Measurements from ENCODE around the gene MAP3K4. TPM values are rescaled to one million over a fixed set of nuclear protein-coding genes. Genes with fewer than 3 reads are reported as not detected.

The MAP3K4 gene
- total and polyA plus RNA-seq, 2 of the 8 experiments (the other 6 are each of a cell fraction or from before 2014, with no cell fraction given), result 16.6 to 51.6 TPM

DNA sequence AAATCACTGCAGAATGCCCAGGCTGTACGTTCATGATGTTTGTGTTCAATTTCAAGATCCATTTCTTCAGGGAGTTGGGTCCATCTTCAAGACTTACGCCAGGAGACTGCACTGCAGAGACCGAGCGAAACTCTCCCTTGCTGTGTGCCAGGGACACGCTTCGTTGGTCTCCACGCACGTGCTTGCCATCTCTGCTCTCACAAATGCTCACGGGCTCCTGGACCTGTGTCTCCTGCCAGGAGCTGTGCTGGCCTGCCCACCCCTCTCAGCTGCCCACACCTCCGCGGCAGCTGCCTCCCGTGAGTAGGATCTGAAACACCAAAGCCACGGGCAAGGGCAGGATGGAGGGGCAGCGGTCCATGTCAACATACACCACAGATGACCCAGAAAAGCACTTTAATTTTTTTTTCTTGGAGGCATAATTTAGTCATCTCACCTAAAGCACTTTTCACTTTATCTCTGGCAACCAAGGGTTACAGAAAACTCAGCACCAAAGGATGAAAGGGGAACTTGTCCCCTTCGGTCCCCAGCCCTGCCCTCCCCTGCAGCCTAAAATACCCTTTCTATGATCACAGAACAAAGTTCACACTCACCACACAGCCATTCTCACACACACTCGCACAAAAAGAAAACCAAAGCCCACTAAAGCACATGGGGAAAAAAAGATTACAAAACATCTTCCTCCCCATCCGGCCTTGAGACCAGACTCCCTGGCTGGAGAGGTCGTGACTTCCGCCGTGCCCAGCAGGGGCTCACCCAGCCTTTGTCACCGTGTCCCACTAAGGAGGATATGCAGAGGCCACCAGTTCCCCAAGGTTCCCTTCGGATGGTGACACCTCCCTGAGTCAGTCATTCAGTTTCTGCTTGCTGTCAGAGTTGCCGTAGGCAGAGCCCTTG lies 144.4 kb downstream of the MAP3K4 start:
- peaks cover 0 to 5% of the 10 kb centered on the region in 2 experiments; a peak in 2 of 4 replicates for H3K9me3 ChIP-seq (ENCODE audit: insufficient read depth in 2 of 2, low read depth in 1 of 2, low read length in 1 of 2)
- H3K9ac ChIP-seq (replicated peaks in 1 of 4; ENCODE audit: extremely low read depth in 1 of 4, low read depth in 3 of 4, low read length in 3 of 4), result no peak overlapping the region
- H3K79me2 ChIP-seq (ENCODE audit: control insufficient read depth in 1 of 2, insufficient read depth in 2 of 2, low read length in 2 of 2), result no peaks in the 10 kb centered on the region
- no peak overlapping the region for H4K8ac ChIP-seq (ENCODE audit: extremely low read depth, insufficient read depth, low read length)
- DNase-seq (ENCODE audit: low read depth in 1 of 2, low spot score in 2 of 2), result no peak
- no peaks in the 10 kb centered on the region for H3K23me2 ChIP-seq (ENCODE audit: low read depth, low read length)
- H2BK15ac ChIP-seq (ENCODE audit: low read length), result no peak overlapping the region
- H3K18ac ChIP-seq (ENCODE audit: extremely low read depth, low read length), result no peak overlapping the region
- no peak overlapping the region for H3K14ac ChIP-seq (ENCODE audit: insufficient read length)
- H3K23ac ChIP-seq (ENCODE audit: insufficient read length), result no peak overlapping the region
- H3K36me3 ChIP-seq (ENCODE audit: control insufficient read depth in 2 of 4, insufficient read depth in 4 of 4, low read length in 3 of 4), result peaks cover 2 to 27% (median 15%) of the 10 kb centered on the region in 4 experiments; a peak in 4 of 8 replicates
- no peak overlapping the region for H3K56ac ChIP-seq (replicated peaks; ENCODE audit: insufficient read length, low read depth, low read length)
- no peak for FAIRE-seq
- ChIA-PET CTCF (ENCODE audit: partially characterized antibody) (interaction anchor here (0.7 to 1.7 kb wide), 8 partner anchors 10 to 242 kb away, joined by 3 to 6 read pairs (median 4); no protein-coding TSS in a partner anchor), POLR2A (ENCODE audit: partially characterized antibody) (interaction anchor here (1.6 kb wide), 1 partner anchor 9 kb away, joined by 4 read pairs; no protein-coding TSS in a partner anchor)
- H2AFZ ChIP-seq (ENCODE audit: low read length), result no peak overlapping the region
- no peaks in the 10 kb centered on the region for H3K4me1 ChIP-seq (replicated peaks in 1 of 4; ENCODE audit: control insufficient read depth in 3 of 4, insufficient read depth in 4 of 4, low read length in 3 of 4)
- peaks cover 0 to 5% of the 10 kb centered on the region in 2 experiments for H4K20me1 ChIP-seq (replicated peaks in 1 of 2; ENCODE audit: control insufficient read depth in 1 of 2, insufficient read depth in 2 of 2, low read length in 2 of 2)
- no peak overlapping the region for H2BK5ac ChIP-seq (ENCODE audit: low read depth, low read length)
- H4K5ac ChIP-seq (ENCODE audit: insufficient read length, low read depth, low read length), result no peak overlapping the region
- H3K27me3 ChIP-seq (replicated peaks in 1 of 4; ENCODE audit: control insufficient read depth in 3 of 4, extremely low read depth in 1 of 4, insufficient read depth in 3 of 4, low read length in 3 of 4), result no peaks in the 10 kb centered on the region
- no peak overlapping the region for H3K27ac ChIP-seq (ENCODE audit: low read depth, low read length)
- no peak overlapping the region for H2BK120ac ChIP-seq (replicated peaks; ENCODE audit: low read depth, low read length)
- no peak overlapping the region for H3K4me3 ChIP-seq (ENCODE audit: extremely low read depth in 1 of 4, insufficient read depth in 2 of 4, low read depth in 3 of 4, low read length in 4 of 4)
- H3K4ac ChIP-seq (replicated peaks; ENCODE audit: insufficient read length, low read depth, low read length), result no peak overlapping the region
- no peaks in the 10 kb centered on the region for H3K79me1 ChIP-seq (ENCODE audit: low read depth, low read length)
- no peak overlapping the region for H2AK5ac ChIP-seq (ENCODE audit: low read depth, low read length)
- no peak overlapping the region for H3K4me2 ChIP-seq (ENCODE audit: insufficient read depth in 1 of 2, low read depth in 2 of 2, low read length in 2 of 2)
- no peak overlapping the region for H2BK12ac ChIP-seq (ENCODE audit: low read depth, low read length)
- H2BK20ac ChIP-seq (ENCODE audit: low read length), result no peak overlapping the region
- WGBS, 2 experiments (ENCODE audit: extremely low coverage in 1 of 2, insufficient coverage in 1 of 2, insufficient read length in 1 of 2, insufficient replicate concordance in 2 of 2, low coverage in 1 of 2, low lambda C conversion rate in 2 of 2, missing lambda C conversion rate in 1 of 2), result 91% methylated on average over 20 of the region's 23 CpGs; no CpG with 5 or more reads in 1 of the 2 experiments
- H4K91ac ChIP-seq (replicated peaks; ENCODE audit: insufficient read length, low read length), result no peak overlapping the region
- TF ChIP-seq POU5F1 (IDR thresholded peaks at IDR 0.05; ENCODE audit: low read depth, low read length), result no peak
- TF ChIP-seq BACH1 (IDR thresholded peaks at IDR 0.05; ENCODE audit: low read length), result no peak
- TF ChIP-seq ASH2L (IDR thresholded peaks at IDR 0.05; ENCODE audit: low read length), result no peak
- no peak for TF ChIP-seq PHF8 (conservative IDR thresholded peaks at IDR 0.05; ENCODE audit: low read depth, low read length)
- TF ChIP-seq ZNF274 (IDR thresholded peaks at IDR 0.05; ENCODE audit: borderline replicate concordance, extremely low read depth, low read length), result no peak
- TF ChIP-seq RXRA (IDR thresholded peaks at IDR 0.05; ENCODE audit: insufficient read depth, low read depth, low read length), result no peak
- TF ChIP-seq EZH2 (IDR thresholded peaks at IDR 0.05; ENCODE audit: low read depth, low read length, severe bottlenecking), result no peak
- no peak for TF ChIP-seq CREB1 (IDR thresholded peaks at IDR 0.05)
- TF ChIP-seq EP300 (IDR thresholded peaks at IDR 0.05; ENCODE audit: borderline replicate concordance in 1 of 2, low read depth in 2 of 2, low read length in 2 of 2), result no peak
